Neutrophil (primary cell): ENCODE data around the gene DCAF16.

Source experiments
- H3K27ac ChIP-seq: fragments of 200-600 bp; sonication (generic); 2 replicates; pipeline ENCODE4 v1.5.1; 2016; ENCODE audit warnings: mild to moderate bottlenecking, moderate library complexity
- H3K27me3 ChIP-seq: fragments of 200-600 bp; sonication (generic); 2 replicates; pipeline ENCODE4 v1.6.0; 2016; ENCODE audit warnings: mild to moderate bottlenecking
- H3K36me3 ChIP-seq: fragments of 200-600 bp; sonication (generic); 2 replicates; pipeline ENCODE4 v1.5.1; 2017
- H3K4me1 ChIP-seq, 2 experiments: fragments of 200-600 bp in 1 of 2; sonication (generic) in 1 of 2; 1 replicate in 1 of 2; 2 replicates in 1 of 2; pipeline versions ENCODE4 v1.5.1 to v1.6.1; 2013 to 2016; ENCODE audit warnings: low read depth in 1 of 2, low read length in 1 of 2, mild to moderate bottlenecking in 1 of 2, moderate library complexity in 1 of 2; ENCODE audit not compliant: control insufficient read depth in 1 of 2, insufficient read depth in 1 of 2
- H3K4me3 ChIP-seq, 2 experiments: fragments of 200-600 bp in 1 of 2; sonication (generic) in 1 of 2; 1 replicate in 1 of 2; 2 replicates in 1 of 2; pipeline ENCODE4 v1.5.1; 2013 to 2016; ENCODE audit warnings: low read depth in 1 of 2, low read length in 1 of 2, mild to moderate bottlenecking in 1 of 2, moderate library complexity in 1 of 2
- H3K9me3 ChIP-seq: fragments of 200-600 bp; sonication (generic); 2 replicates; pipeline ENCODE4 v1.5.1; 2016
- TF ChIP-seq, protein P1 (sequence below): fragments of 200-600 bp; sonication (generic); IDR thresholded peaks from 2 replicates; pipeline ENCODE4 v1.5.1; 2016; ENCODE audit warnings: antibody characterized with exemption

Gene DCAF16

DNA sequence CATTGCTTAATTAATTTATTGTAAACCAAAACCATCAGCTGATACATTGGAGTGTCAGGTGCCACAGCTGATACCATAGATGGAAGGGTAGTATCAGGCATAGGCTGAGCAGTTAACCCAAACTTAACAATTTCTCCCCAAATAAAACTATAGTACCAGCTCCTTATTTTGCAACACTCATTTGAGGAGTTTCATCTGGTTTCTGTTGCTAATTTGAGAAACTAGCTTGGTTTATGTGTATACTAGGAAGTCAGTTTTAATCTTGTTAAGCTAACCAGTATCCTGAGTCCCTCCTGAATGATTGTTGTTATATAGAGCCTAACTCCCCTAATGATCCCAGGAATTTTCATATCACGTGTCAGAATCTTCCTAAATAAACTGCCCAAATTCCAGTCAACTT lies 12.7 kb downstream of the DCAF16 start:
- no peaks in the 10 kb centered on the region for H3K9me3 ChIP-seq
- H3K36me3 ChIP-seq, result peaks cover 9% of the 10 kb centered on the region
- no peaks in the 10 kb centered on the region for H3K27me3 ChIP-seq
- no peak overlapping the region for H3K27ac ChIP-seq
- TF ChIP-seq, protein P1, sequence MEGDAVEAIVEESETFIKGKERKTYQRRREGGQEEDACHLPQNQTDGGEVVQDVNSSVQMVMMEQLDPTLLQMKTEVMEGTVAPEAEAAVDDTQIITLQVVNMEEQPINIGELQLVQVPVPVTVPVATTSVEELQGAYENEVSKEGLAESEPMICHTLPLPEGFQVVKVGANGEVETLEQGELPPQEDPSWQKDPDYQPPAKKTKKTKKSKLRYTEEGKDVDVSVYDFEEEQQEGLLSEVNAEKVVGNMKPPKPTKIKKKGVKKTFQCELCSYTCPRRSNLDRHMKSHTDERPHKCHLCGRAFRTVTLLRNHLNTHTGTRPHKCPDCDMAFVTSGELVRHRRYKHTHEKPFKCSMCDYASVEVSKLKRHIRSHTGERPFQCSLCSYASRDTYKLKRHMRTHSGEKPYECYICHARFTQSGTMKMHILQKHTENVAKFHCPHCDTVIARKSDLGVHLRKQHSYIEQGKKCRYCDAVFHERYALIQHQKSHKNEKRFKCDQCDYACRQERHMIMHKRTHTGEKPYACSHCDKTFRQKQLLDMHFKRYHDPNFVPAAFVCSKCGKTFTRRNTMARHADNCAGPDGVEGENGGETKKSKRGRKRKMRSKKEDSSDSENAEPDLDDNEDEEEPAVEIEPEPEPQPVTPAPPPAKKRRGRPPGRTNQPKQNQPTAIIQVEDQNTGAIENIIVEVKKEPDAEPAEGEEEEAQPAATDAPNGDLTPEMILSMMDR, result no peak
- no peaks in the 10 kb centered on the region for H3K4me1 ChIP-seq
- H3K4me3 ChIP-seq, result no peak overlapping the region

DNA sequence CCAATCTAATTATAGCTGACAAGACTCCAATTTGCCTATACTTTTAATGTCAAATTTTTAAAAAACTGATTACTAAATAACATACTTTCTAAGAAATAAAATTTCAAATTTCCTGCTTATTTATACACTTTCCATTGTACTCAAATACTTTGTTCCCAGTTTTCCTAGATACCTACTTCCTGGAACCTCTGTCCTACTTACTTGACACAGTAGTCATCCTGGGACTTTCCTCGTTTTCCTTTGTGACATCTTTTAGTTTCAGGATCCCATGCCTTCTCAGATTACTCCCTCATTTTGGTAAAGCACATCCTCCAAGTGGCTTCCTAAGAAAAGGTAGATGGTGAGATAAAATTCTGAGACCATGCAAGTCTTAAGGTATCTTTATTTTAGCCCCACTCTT lies 15.8 kb downstream of the DCAF16 start:
- Histone ChIP-seq H3K36me3 (no peaks in the 10 kb centered on the region), H3K27me3 (no peaks in the 10 kb centered on the region), H3K4me1 (no peaks in the 10 kb centered on the region), H3K4me3 (no peak overlapping the region), H3K9me3 (no peaks in the 10 kb centered on the region), H3K27ac (no peak overlapping the region)
- TF ChIP-seq, protein P1, result no peak

DNA sequence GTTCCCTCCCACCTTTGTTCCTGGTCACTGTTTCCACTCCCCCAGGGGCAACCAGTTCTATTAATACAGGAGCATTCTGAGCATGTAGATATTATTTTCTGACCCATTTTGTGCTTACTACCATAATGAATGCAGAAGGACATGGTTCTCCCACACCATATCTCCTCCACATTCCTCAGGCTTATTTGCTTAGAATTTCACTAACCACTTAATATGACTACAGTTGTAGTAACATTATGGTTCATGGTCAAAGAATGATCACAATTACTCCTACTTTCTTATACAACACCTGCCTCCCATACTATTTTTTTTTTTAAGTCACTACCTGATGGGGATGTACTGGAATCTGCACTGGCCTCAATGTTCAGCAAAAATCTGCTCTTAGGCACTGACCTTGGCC lies 21.6 kb downstream of the DCAF16 start:
- H3K4me3 ChIP-seq, result no peak overlapping the region
- peaks cover 26% of the 10 kb centered on the region for H3K27me3 ChIP-seq
- TF ChIP-seq, protein P1, result no peak
- H3K36me3 ChIP-seq, result no peaks in the 10 kb centered on the region
- H3K4me1 ChIP-seq, result peaks cover 0 to 4% of the 10 kb centered on the region in 2 experiments
- no peak overlapping the region for H3K27ac ChIP-seq
- H3K9me3 ChIP-seq, result no peaks in the 10 kb centered on the region

DNA sequence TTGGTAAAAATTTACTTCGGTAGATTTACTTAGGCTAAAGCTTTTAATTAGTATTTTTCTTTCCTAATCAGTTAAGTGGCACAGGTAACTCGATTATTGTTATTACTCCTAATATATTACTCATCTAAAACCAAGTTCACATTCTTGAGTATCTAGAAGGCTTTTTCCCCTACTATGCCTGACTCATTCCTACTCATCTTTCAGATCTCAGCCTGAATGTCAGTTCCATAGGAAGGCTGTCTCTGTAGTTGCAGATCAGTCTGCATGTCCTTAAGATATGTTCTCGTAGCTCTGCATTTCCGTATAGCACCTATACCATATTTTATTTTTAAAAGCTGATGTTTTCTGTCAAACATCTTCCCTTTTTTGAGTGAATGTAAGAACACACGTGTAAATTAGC lies 23.2 kb downstream of the DCAF16 start:
- TF ChIP-seq, protein P1, result no peak
- Histone ChIP-seq H3K27me3 (peaks cover 42% of the 10 kb centered on the region), H3K4me1 (peaks cover 0 to 4% of the 10 kb centered on the region in 2 experiments), H3K9me3 (no peaks in the 10 kb centered on the region), H3K4me3 (no peak overlapping the region), H3K36me3 (no peaks in the 10 kb centered on the region), H3K27ac (no peak overlapping the region)

DNA sequence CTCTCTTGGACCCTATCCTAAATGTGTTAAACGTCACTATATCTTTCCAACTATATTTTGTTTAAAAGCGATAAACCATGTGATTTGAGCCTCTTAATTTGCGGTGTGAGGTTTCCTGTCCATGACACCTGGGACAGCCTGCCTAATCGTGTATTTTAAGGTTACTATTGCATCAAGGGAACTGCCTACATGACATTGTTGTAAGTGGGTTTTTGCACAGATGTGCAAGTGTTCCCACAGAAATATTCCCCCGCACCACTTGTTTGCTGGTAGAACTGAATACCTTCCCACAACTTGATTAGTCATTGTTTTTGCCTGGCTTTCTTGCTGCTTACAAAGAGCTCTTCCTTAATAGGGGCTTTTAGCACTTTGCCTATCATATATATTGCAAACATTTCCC lies 24.0 kb downstream of the DCAF16 start:
- no peaks in the 10 kb centered on the region for H3K9me3 ChIP-seq
- H3K4me1 ChIP-seq, result peaks cover 0 to 5% of the 10 kb centered on the region in 2 experiments
- H3K27me3 ChIP-seq, result peaks cover 50% of the 10 kb centered on the region
- H3K27ac ChIP-seq, result no peak overlapping the region
- H3K4me3 ChIP-seq, result no peak overlapping the region
- H3K36me3 ChIP-seq, result no peaks in the 10 kb centered on the region
- TF ChIP-seq, protein P1, result no peak

DNA sequence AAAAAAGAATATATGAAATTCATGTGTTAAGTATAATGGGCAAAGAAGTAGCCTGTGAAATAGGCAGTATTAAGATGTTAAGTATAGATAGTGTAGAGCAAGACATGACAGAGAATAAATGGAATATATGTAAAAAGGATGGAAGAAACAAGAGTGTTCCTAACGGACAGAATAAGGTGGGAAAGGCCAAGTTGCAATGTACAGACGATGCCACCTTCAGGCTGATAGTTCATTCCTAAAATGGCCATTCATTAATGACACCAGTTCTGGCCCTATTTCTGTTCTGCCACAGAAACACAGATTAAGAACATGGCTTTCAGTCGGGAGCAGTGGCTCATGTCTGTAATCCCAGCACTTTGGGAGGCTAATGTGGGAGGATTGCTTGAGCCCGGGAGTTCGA lies 24.7 kb downstream of the DCAF16 start:
- Histone ChIP-seq H3K27ac (no peak overlapping the region), H3K4me1 (peaks cover 4 to 11% of the 10 kb centered on the region in 2 experiments), H3K4me3 (no peak overlapping the region), H3K9me3 (no peaks in the 10 kb centered on the region), H3K27me3 (peaks cover 57% of the 10 kb centered on the region), H3K36me3 (no peaks in the 10 kb centered on the region)
- TF ChIP-seq, protein P1, result no peak
